Measurements from ENCODE around the gene TBC1D25.

The TBC1D25 gene

GRCh38 chrX:48539345-48540027 lies at the start of gene TBC1D25:
Gene TBC1D25, plus strand, starts transcription at chrX:48539714. Its CDS starts 84 bp downstream, at chrX:48539798.
- peak; percentile 92 for DNase-seq (ENCODE audit: low read depth)

- DNase-seq (ENCODE audit: low read depth), result no peak
Measured at GRCh38 chrX:48489892-48490291, 49.6 kb upstream of the TBC1D25 start.

DNA sequence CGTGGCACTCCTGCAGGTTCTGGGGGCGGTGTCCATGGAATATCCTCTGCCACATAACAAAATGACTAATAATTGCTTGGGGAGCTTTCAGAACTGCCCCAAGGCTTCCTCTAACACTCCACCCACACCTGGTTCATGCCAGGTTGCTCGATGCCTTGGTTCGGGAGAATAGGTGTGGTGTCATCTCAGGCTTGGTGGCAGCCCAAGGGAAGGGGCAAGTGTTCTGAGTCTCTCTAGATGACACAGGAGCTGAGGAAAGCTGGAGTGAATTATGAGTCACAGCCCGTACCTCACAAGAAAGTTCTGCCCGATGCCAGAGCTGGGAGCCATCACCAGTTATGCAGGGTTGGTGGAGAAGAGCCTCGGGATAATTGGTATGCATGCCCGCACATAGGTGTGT lies 48.9 kb upstream of the TBC1D25 start:
- no peak for DNase-seq (ENCODE audit: low read depth)

DNA sequence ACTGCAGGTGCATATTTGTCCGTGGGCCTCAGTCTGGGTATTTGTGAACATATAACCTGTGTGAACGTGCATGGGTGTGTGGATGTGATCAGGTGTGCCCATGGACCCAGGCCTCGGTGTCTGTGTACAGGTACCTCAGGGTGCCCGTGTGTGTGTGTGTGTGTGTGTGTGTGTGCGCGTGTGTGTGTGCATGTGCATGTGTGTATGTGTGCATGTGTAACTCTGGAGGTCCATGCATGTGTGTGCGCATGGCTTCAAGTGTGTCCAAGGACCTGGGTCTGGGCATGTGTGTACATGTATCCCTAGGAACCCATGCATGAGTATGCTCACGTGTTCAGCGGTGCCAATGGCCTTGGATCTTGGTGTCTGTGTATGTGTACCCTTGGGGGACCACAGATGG lies 47.7 kb upstream of the TBC1D25 start:
- DNase-seq (ENCODE audit: low read depth), result no peak

GRCh38 chrX:48492293-48492910 lies 47.1 kb upstream of the TBC1D25 start:
- DNase-seq (ENCODE audit: low read depth), result no peak

- DNase-seq (ENCODE audit: low read depth), result no peak
Measured at GRCh38 chrX:48493890-48494364, 45.6 kb upstream of the TBC1D25 start.

- no peak for DNase-seq (ENCODE audit: low read depth)
Measured at GRCh38 chrX:48496660-48497059, 42.9 kb upstream of the TBC1D25 start.

DNA sequence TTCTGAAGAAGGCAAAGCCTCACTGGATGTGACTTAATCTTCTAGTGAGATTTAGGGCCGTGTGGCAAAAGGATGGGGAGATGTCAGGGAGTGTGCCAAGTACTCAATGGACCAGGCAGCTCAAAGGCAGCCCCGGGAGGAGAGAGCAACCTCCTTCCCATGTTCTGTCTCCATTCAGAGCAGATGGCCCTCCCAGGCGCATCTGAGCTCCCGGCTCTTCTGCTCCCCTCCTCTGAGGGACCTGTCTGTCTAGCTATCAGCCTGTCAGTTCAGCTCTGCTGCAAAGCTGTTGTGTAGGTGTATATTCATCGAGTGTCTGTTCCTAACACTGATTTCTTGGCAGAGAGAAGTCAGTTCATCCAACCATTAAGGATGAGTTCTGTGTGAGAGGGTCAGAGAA lies 41.6 kb upstream of the TBC1D25 start:
- DNase-seq (ENCODE audit: low read depth), result no peak

- DNase-seq (ENCODE audit: low read depth), result no peak
Measured at GRCh38 chrX:48498374-48498809, 41.1 kb upstream of the TBC1D25 start.

DNA sequence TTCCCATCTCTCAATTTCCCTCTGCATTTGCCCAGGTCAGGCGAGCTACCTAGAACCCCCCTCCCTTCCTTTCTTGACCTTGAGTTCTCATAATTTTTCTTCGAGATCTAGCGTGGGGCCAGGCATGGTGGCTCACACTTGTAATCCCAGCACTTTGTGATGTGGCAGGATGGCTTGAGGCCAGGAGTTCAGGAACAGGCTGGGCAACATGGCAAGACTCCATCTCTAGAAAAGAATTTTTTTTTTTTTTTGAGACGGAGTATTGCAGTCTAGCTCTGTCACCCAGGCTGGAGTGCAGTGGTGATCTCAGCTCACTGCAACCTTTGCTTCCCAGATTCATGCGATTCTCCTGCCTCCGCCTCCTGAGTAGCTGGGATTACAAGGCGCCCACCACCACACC lies 35.3 kb upstream of the TBC1D25 start:
- no peak for DNase-seq (ENCODE audit: low read depth)

DNA sequence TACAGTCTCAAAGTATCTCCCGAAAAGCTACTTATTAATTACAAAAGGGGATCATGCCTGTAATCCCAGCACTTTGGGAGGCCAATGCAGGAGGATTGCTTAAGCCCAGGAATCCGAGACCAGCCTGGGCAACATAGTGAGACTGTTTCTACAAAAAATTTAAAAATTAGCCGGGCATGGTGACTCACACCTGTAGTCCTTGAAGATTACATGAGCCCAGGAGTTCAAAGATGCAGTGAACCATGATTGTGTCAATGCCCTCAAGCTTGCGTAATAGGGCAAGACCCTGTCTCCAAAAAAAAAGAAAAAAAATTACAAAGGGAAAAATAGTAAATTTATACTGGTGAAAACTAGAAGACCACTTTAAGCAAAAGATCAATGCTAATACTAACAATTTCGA lies 34.0 kb upstream of the TBC1D25 start:
- DNase-seq (ENCODE audit: low read depth), result no peak

GRCh38 chrX:48507246-48507645 lies 32.3 kb upstream of the TBC1D25 start:
- no peak for DNase-seq (ENCODE audit: low read depth)

DNA sequence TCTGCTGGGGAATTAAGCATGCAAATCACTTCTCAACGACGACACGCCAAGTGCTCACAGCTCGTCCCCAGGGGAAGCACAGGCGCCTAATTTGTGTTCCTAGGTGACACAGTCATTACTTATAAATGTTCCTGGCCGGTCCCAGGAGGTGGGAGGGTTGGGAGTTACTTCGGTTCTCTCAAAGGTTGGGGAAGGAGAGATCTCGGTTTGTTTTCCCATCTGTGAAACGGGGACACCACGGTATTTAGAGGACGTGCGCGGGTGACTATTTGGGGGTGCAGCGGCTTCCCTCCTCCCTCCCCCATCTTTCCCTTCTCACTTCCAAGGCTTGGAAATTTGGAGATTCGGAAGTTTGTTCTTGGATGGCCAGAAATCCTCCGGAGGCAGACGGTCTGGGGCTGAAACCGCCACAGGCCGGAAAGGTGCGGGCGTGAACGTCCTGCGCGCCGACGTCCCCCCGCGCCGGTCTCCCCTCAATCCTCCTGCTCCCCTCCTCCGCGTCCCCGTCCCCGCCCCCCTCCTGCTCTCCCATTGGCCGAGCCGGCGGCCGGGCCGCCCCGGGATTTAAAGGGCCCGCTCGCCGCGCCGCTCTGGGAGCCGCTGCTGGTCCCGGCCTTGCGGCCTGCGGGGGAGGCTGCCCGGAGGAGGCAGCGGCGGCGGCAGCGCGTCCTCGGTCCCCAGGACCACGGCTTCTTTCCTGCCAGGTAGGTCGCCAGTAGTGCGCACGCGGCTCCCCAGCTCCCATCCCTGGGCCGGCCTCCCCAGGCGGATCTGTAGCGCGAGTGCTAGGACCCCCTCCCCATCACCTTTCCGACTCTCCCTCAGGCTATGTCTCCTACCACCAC lies 30.9 kb upstream of the TBC1D25 start, which contains the start of gene PORCN:
TSS of gene PORCN (plus strand) at position 593 of the 845 bp plus-strand sequence. CDS start 829 bp downstream, outside the sequence.
- peak; percentile 69 for DNase-seq (ENCODE audit: low read depth)

DNA sequence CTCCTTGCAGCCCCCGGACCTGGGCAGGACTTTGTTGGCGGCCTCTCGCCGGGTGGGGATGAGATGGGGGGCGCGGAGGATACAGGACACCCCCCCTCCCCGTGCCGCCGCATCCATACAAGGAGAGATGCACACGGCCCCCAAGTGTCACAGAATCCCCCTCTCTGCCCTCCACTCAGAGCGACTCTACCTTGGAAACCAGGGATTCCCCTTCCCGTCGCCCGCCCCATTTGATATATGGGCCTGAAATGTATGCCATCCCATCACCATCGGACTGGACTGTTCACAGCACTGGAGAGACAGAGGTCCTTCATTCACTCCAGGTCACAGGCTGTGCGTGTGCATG lies 30.3 kb upstream of the TBC1D25 start:
- no peak for DNase-seq (ENCODE audit: low read depth)

DNA sequence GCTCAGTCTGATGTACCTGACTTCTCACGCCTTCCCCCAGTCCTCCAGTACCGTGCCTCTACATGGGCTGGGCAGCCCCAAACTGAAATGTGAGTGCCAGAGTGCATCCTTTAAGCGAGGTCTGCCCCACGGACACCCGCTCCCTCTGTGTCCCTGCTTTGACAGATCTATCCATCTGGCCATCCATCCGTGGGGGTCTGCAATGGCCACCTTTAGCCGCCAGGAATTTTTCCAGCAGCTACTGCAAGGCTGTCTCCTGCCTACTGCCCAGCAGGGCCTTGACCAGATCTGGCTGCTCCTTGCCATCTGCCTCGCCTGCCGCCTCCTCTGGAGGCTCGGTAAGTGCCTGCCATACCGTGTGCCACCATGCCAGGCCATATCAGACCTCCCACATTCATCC lies 29.9 kb upstream of the TBC1D25 start:
- no peak for DNase-seq (ENCODE audit: low read depth)

DNA sequence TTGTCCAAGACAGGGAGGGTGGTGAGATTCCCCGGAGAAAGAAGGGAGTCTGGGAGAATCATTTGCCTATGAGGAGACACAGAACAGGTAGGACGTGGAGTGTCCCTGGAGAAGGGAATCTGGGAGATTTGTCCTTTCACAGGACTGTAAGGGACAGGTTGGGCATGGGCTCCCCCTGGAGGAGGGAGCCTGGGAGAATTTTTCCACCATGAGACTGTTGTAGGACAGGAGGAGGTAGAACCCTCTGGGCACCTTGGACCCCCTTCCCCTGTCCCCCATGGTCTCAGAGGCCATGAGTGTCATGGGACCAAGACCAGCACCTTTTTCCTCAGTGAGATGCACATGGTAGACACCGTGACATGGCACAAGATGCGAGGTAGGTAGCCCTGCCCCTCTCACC lies 28.0 kb upstream of the TBC1D25 start:
- no peak for DNase-seq (ENCODE audit: low read depth)

- no peak for DNase-seq (ENCODE audit: low read depth)
Measured at GRCh38 chrX:48512371-48512935, 27.1 kb upstream of the TBC1D25 start.

DNA sequence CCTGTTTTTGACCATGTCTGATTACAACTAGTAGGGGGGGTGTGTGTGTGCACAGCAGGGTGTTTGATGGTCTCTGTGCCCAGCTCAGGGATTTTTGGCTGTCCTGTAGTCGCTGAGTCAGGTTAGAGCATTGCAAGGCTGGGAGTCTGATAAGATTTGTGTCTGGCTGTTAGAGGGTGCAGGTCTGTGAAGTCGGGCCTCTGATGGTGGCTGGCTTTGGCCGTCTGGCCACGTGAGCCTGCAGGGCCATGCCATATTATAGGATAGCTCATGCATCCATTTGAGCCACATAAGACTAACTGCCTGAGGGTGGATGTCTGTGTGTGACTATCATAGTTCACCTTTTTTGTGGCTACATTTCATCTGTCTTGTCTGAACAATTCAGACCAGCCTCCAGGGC lies 25.8 kb upstream of the TBC1D25 start:
- no peak for DNase-seq (ENCODE audit: low read depth)

DNA sequence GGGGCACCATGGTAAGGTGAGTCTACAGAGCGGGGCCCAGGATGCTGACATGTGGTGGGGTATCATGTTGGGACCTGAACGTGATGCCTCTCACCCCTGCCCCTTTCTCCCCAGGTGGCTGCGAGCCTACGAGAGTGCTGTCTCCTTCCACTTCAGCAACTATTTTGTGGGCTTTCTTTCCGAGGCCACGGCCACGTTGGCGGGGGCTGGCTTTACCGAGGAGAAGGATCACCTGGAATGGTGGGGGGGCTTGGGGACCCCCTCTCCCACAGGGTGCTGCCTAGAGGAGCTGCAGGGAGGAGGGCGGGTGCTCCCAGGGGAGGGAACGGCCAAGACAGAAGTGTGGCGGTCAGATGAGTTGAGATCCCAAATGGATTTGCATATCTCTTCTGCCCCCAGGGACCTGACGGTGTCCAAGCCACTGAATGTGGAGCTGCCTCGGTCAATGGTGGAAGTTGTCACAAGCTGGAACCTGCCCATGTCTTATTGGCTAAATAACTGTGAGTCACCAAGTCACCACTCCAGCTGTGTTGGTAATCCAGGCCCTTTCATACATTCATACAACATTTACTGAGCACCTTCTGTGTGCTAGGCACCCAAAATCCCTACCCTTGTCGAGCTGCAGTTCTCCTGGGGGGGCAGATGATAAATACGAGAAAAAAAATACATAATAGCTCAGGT lies 25.2 kb upstream of the TBC1D25 start:
- DNase-seq (ENCODE audit: low read depth), result no peak

GRCh38 chrX:48514868-48515460 lies 24.6 kb upstream of the TBC1D25 start:
- no peak for DNase-seq (ENCODE audit: low read depth)

GRCh38 chrX:48515842-48516241 lies 23.7 kb upstream of the TBC1D25 start:
- no peak for DNase-seq (ENCODE audit: low read depth)

DNA sequence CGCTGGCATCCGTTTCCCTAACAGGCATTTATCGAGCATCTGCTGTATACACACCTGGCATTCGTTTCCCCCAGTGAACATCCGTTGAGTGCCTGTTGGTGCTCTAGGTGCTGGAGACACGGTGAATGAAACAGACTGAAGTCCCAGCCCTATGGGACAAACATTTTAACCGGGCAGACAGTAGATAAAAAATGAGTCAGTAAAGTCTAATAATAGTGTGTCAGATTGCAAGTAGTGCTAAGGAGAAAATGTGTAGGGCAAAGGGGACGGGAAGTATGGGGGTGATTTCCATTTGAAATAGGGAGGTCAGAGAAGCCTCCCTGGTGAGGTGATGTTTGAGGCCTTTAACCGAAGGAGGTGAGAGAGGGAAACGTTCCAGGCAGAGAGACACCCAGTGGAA lies 23.2 kb upstream of the TBC1D25 start:
- DNase-seq (ENCODE audit: low read depth), result no peak
